Measurements from ENCODE around the gene MCAM.

The MCAM gene

DNA sequence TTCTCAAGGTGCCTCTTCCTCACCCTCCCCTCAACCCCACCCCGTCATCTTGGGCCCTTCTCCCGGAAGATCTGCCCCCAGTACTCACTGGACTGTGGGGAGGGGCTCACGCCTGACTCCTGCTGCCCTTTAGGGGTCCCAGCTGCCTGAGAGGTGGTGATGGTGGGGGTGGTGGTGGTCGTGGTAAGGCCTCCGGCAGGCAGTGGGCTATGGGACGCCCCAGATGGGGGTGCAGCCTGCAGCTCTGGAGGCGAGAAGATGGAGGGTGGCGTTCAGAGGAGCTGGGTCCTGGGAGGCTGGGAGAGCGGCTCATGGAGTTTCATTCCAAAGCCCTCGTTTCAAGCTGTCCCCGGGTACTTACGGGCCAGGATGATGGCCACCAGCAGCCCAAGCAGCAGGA lies 28.8 kb upstream of the MCAM start:
- no peak for DNase-seq

DNA sequence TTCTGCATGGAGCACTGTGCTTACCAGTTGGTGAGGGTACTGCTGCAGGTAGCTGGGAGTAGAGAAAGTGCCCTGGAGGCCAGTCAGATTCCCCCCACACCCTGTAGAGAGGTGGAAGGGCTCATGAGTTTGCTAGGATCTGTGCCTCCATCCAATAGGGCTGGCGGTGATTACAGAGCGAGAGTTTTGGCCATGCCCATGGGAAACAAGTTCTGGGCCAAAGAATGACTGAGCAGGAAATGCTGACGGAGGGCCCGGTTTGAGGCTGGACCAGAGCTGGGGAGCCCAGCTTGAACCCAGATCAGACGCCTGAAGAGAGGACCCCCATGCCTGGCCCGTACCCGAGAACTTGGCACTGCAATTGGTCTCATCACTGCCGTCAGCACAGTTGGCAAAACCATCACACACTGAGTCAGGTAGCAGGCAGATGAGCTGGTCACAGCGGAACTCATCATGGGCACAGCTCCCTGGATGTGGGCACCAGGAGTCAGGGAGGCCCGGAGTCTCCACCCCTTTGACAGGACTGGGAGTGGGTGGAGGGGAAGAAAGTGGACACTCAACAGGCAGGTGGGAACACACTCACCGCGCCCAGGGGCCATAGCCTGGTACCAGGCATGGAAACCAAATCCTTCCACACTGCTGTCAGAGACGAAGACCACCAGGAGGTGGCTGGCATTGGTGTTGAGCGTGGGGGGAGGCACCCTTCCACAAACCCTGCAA lies 27.5 kb upstream of the MCAM start:
- DNase-seq = no peak

DNA sequence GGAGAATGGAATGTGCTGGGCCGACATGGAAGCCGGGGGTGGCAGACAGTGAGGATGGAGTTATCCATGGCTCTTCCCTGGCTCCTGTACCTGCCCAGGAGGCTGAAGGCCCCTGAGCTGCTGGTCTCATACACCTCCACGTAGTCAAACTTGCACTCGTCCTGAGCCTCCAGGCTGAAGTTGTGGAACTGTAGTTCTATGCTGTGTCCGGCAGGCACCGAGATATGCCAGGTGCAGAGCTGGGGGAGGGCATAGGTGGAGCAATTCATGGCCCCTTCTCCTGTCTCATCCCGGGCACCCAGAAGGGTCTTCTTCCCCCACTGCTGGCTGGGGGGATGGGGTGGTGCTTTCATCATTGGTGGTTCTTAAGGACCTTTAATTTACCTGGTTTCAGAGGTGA lies 26.8 kb upstream of the MCAM start:
- no peak for DNase-seq

DNA sequence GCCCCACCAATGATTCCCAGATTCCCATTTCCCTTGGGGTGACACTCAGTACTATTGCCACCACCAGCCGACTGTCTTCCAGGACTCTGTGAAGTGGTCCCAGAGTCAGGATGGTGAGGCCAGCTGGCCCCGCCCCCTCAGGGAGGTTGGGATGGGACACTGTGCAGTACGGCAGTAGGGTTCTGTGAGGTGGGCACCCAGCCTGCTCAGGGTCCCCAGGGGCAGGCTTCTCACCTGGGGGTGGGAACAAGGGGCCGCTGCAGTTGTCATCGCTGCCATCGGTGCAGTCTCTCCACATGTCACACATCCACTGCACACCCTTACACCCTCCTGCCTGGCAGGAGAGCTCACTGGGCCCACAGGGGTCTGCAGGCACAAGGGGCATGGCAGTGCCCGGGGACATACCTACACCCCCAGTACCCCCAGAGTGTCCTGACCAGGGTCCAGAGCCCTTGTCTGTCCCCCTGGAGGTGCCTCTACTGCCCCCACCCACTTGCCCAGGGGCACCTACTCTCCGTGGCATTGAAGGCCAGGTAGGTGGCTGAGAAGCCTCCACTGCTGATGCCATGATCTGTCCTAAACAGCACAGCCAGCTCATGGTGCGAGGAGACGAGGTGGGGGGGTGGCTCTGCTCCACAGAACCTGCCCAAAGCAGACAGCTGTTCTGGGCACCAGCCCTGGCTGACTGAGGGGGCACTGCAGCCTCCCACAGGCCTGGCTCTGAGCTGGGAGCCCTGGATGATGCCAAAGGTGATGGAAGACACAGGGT lies 25.6 kb upstream of the MCAM start:
- DNase-seq = no peak

DNA sequence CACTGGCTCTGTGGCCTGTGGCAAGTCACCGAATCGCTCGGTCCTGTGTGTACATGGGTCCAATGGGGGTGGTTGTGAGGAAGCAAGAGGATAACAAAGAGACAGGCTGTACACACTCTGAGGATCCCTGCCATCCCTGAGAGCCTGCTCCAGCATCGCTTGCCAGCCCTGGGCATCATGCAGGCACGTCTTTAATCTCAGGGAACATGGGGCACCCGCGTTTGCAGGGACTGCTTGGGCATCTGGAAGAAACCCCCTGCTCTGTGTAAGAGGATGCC lies 25.0 kb upstream of the MCAM start:
- DNase-seq = no peak

DNA sequence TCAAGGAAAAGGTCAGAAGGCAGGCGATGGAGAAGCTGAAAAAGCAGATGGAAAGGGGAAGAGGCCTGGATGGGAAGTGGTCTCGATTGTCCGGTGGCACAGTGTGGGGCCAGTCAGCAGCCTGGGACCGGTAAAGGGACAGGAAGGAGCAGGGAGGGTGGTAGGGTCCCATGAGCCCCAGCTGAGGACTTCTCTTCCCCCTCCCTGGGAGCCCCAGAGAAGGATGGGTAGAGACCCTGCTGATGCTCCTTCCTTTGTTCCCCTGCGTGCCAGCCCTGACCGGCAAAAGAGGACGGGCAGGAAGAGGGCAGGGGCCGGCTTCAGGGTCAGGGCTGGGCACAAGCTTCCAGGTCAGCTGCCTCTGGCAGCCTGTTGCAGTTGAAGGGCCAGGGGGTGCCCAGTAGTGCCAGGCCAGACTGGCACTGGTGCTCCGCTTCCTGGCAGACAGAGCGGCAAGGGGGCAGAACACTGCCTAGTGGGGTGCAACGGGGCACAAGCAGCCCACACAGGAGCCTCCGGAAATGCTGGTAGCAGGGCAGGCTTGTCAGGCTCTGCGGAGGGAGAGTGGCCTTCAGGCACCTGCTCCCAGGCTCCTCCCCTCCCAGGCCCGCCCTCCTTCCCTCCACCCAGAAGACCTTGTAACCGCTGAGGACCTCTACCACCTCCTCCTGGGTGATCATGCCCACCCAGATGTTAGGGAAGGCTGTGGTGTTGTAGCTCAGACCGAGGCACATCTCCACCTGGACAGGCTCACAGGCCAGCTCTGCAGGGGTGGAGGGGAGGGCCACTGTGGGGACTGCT lies 24.5 kb upstream of the MCAM start:
- DNase-seq = no peak

DNA sequence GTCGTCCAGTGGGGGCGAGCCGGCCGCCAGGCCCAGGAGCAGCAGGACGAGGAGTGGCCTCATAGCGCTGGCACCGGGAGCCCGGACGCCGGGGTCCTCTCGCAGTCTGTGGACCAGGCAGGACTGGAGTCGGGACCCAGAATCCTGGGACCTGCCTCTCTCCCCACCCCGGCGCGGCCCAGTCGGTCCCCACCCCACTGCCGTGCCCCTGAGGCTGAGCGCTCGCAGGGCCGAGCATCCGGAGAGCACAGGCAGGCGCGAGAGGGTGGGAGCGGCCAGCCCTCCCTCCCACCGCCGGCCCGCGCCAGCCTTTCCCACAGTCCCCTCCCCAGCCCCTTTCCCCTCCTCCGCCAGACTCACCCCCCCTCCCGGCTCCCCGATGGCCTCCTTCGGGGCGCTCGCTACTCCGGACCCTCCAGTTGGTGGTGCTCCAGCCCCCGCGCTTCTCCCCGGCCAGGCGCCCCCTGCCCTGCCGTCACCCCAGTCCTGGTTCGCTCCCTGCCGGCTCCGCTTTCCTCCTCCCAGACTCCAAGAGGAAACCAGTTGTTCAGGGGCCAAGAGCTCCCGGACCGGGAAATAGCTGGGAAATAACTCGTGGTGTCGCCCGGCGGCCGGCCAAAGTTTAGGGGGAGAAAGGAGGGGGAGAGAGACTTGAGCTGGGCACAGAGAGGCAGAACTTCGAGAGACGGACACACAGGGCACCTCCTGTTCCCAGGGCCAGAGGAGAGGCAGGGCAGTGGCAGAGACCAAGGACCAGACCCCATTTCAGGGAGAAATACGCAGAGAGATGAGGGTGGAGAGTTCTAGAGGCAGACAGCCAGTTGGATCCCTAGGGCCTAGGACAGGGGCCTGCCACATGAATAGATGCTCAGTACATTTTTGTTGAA lies 23.6 kb upstream of the MCAM start, which contains the start of gene C1QTNF5:
Gene C1QTNF5 (minus strand): TSS at position 549 of the 887 bp plus-strand sequence. CDS start 486 bp downstream, at position 63.
- no peak for DNase-seq

DNA sequence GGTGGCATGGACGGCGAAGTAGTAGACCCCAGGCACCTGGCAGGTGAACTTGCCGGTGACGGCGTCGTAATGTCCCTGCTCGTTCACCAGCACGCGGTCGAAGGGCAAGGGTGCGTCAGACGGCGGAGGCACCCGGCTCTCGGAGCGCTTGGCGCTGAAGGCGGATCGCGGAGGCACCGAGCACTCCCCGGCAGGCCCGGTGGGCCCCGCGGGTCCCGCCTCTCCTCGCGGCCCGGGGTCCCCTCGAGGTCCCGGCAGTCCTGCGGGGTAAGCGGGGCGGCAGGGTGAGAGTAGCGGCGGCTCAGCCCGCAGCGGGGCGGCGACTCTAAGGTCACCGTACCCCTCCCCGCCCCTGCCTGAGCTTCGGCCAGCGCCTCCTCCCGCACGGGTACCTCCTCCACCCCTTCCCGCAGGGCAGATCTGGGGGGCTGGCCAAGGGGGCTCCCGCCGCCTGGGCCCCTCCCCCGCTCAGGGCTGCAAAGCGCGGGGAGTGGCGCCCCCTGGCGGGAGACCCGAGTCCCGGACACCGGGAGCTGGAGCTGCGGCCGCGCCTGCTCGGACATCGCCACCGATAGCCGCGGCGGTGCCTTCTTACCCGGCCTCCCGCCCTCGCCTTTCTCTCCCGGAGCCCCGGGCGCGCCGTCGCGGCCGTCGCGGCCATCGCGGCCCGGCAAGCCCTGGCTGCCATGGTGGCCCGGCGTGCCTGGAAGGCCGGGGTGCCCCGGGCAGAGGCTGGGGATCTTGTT lies 22.8 kb upstream of the MCAM start:
- DNase-seq = no peak

DNA sequence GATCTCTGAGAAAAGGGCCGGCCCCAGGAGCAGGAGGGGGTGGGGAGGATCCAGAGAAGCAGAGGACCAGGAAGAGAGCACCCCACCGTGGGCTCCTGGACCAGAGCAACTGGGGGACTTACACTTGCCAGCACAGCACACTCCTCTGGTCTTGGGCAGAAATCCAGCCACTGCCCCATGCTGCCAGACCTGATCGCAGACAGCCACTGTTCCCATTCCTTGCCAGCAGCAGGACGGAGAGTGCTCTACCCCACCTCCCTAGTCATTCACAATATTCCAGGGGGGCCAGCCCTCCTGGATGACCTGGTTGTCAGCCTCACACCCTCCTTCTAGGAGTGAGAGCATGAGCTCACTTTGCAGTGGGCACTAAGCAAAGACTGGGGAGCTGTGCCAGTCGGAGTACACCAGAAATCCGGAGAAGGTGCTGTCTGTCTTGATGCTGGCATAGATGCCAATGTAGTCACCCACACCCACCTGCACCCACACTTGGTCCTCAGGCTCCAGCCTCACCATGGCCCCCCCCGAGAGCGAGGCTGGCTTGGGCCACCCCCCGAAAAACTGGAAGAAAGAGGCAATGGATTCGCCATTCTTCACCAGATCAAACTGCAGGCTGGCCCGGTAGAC lies 22.1 kb upstream of the MCAM start:
- no peak for DNase-seq

DNA sequence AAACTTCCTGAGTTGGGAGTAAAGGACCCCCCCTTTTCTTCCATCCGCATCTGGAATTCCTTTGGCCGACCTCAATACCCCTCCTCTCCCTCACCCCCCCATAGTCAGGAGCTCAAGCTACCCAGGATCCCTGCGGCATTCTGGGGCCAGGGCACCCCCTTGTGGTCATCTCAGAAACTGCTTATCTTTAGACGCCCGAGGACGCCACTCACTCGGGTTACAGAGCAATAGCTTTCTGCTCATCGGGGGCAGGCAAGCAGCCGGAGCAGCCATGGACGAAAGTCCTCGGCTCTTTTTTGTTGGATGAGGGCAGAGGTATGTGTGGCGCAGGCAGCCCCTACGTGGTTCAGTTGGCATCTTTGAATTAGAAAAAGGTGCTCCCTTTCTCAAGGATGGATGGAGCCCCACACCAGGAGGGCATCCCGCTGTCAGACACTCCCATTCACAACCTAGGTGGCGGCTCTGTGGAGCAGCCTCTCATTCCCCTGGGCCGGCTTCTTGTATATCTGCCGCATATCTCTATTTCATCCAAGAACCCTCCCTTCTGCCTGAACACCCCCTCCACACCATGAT lies 21.5 kb upstream of the MCAM start:
- DNase-seq = peak; percentile 58

DNA sequence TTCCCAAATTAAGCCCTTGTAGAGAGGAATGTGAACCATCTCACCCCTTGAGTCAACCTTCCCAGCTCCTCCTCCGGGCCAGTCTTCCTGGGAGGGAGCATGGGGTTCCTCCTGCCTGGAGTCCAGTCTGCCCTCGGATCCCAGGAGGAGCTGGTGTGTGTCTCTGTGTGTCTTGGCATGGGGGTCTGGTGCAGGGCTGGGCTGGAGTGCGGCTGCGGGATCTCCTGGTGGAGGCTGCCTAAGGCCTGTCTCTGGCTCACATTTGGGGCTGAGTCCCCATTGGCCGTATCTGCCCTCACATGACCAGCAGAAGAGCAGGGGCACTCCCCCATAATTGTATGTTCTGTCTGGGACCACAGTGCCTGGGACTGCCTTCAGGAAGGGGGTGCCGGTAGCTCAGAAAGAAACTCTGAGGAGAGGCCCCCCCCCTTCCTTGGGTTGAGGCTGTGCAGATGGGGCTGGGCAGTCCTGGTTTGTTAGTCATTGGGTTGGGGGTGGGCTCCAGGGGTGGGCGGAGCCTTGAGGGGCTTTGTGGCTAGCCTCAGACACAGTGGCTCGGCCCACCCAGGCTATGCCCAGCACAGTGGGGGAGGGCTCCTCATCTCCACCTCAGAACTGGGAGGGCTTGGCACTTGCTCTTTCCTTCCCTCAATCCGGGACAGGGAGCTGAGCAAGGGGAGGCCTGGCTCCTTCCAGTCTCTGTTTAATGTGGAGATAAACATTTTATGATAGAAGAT lies 20.8 kb upstream of the MCAM start:
- DNase-seq = no peak

DNA sequence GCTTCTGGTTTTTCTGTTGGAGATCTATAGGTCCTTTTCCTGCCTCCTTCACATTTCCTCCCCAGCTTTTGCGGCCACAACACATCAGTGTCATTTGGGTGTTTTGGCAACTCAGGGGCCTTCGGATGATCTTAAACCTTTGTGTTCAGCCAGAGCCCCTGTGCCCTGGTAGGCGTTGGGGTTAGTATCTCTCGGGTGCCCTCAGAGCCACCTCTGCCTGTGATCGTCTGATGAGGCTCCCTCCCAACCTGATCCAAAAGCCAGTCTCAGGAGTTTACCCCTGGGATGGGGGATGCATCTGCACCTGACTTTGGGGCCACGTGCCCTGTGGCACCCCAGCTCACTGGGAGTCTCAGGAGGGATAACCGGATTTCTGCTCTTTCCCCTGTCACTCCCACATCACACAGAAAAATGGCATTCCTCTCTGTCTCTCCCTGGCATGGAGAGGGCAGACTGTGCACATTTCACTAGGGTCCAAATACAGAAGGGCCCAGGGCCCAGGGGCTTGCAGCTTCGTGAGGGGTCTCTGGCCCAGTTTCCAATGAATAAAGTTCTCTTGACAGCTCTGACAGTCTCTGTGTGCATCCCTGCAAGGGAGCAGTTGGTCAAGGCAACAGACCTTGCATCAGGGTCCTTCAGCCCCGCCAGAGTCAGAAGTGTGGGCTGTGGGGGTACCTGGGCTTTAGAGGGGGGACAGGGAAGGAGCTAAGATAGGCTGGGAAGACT lies 20.0 kb upstream of the MCAM start:
- DNase-seq = no peak

DNA sequence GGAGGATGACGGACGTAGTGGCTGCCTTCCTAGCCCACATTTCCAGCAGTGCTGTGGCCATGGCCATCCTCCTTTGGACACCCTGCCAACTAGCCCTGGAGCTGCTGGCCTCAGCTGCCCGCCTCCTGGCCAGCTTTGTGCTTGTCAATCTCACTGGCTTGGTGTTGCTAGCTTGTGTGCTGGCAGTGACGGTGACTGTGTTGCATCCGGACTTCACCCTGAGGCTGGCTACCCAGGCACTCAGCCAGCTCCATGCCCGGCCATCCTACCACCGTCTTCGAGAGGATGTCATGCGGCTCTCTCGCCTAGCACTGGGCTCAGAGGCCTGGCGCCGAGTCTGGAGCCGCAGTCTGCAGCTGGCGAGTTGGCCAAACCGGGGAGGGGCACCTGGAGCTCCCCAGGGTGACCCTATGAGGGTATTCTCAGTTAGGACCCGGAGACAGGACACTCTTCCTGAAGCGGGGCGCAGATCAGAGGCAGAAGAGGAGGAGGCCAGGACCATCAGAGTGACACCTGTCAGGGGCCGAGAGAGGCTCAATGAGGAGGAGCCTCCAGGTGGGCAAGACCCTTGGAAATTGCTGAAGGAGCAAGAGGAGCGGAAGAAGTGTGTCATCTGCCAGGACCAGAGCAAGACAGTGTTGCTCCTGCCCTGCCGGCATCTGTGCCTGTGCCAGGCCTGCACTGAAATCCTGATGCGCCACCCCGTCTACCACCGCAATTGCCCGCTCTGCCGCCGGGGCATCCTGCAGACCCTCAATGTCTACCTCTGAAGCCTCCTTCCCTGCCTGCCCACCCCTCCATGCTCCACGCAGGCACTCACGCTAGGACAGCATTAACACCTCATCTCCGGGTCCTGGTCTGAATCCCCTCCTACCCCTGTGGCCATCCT lies 19.0 kb upstream of the MCAM start:
- no peak for DNase-seq

DNA sequence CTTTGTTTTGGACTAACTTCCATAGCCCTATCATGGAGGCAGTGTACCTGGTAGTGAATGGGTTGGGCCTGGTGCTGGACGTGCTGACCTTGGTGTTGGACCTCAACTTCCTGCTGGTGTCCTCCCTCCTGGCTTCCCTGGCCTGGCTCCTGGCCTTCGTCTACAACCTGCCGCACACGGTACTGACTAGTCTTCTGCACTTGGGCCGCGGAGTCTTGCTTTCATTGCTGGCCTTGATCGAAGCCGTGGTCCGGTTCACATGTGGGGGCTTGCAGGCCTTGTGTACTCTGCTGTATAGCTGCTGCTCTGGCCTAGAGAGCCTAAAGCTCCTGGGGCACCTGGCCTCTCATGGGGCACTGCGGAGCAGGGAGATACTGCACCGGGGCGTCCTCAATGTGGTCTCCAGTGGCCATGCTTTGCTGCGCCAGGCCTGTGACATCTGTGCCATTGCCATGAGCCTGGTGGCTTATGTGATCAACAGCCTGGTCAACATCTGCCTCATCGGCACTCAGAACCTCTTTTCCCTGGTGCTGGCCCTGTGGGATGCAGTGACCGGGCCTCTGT lies 18.2 kb upstream of the MCAM start:
- no peak for DNase-seq

DNA sequence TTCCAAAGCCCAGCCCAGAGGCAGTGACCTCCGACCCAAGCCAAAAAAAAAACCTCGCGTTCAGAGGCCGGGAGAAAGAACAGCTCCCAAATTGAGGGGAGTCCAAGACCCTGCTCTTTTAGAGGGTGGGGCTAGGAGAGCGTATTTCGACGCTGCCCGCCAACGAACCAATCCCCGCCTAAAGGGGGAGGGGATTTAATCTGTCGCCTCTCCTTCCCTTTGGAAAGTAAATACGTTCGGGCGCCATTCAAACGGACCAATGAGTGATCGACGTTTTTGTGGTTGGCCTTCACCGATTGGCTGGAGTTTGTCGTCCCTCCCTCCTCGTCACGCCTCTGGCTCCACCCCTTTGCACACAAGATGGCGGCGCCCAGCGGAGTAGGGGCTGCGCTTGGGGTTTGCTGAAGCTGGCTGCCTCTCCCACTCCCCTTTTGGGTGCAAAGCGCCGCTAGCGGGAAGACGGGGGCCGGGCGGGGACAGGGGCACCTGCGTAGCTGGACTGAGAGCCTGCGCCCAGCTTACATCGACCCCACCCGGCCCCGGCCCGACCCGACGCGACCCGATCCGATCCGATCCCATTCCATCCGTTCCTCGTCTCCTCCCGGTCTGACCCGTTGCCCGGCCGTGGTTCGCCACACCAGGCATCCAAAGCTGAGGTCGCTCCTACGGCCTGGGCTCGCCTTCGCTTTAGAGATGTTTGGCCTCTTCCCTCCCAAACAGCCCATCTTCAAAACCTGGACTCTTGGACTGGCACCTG lies 17.4 kb upstream of the MCAM start, which contains the start of gene RNF26:
Gene RNF26 (plus strand): TSS at position 354 of the 757 bp plus-strand sequence. CDS start 596 bp downstream, outside the sequence.
- peak; percentile 99 for DNase-seq

DNA sequence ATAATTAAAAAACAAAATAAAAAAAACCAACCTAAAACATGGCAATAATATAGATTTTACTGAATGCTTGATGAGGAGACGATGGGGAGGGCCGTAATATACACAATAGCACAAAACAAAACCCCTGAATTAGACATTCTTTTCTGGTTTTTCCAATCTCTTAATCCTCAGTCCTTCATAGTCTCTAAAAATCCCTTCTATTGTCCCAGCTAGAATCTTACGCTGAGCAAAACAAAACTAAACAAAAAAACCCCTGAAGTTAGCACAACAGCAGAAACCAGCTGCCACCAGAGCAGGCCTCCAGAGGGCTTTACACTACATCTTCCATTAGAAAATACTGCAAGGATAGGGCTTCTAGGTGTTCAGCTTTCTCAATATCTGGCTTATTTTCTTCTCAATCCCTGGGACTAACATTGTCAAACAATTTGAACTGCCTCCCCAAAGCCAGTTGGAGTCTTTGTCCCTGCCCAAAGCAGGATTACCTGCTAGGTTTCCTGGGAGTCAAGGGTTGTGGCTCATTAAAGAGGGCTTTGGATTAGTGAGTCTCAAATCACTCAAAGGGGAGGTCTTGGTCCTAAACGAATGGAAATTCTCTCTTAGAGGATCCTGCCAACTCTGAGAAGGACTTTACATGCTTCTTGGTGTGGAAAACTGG lies 15.3 kb upstream of the MCAM start:
- DNase-seq = no peak

DNA sequence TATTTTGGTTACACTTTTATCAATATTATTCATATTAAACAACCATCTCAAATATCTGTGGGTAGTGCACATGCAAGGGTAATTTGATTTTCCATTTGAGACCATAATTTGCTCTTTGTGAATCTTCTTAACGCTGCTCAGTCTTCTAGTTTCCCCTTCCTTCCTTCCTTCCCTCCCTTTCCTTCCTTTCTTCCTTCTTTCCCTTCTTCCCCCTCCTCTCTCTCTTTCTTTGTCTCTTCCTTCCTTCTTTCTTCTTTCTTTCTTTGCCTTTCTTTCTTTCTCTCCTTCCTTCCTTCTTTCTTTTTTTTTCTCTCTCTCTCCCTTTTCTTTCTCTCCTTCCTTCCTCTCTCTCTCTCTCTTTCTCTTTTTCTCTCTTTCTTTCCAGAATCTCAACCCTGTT lies 13.3 kb upstream of the MCAM start:
- DNase-seq = no peak

Measured in NCI-H1092 treated with DMSO at 0.1 percent for 48 hours (cell line).